Measurements from ENCODE around the gene SLC19A1.

The SLC19A1 gene

GRCh38 chr21:45448810-45449657, 93.2 kb downstream of the SLC19A1 start:
- Histone ChIP-seq H3K9me3 (ENCODE audit: control insufficient read depth, insufficient read depth, low read length) (no peaks in the 10 kb centered on the region), H3K4me1 (ENCODE audit: control insufficient read depth, insufficient read depth, low read length) (no peaks in the 10 kb centered on the region; the same call in 1 of the 2 replicates), H3K4me3 (ENCODE audit: low read length) (no peak overlapping the region), H3K27me3 (ENCODE audit: control insufficient read depth, insufficient read depth, low read length) (no peaks in the 10 kb centered on the region), H3K36me3 (ENCODE audit: control insufficient read depth, insufficient read depth, low read length) (no peaks in the 10 kb centered on the region), H3K27ac (ENCODE audit: low read length) (no peak overlapping the region)
- no peak for DNase-seq (ENCODE audit: low read depth, low spot score)
- no CpG with 5 or more reads among the region's 28 CpGs for WGBS (ENCODE audit: insufficient coverage, insufficient read length)

GRCh38 chr21:45448283-45448809, 93.9 kb downstream of the SLC19A1 start:
- WGBS (ENCODE audit: insufficient coverage, insufficient read length) = no CpG with 5 or more reads among the region's 20 CpGs
- Histone ChIP-seq H3K36me3 (ENCODE audit: control insufficient read depth, insufficient read depth, low read length) (no peaks in the 10 kb centered on the region), H3K4me1 (ENCODE audit: control insufficient read depth, insufficient read depth, low read length) (no peaks in the 10 kb centered on the region; the same call in 1 of the 2 replicates), H3K27ac (ENCODE audit: low read length) (no peak overlapping the region), H3K9me3 (ENCODE audit: control insufficient read depth, insufficient read depth, low read length) (no peaks in the 10 kb centered on the region), H3K27me3 (ENCODE audit: control insufficient read depth, insufficient read depth, low read length) (no peaks in the 10 kb centered on the region), H3K4me3 (ENCODE audit: low read length) (no peak overlapping the region)
- DNase-seq (ENCODE audit: low read depth, low spot score) = no peak
